Measurements from ENCODE around the gene ACSF2.
"Not testable (repeated sequence)": the region's sequence is repeated elsewhere in the genome, so short reads cannot be mapped to it uniquely, and the experiment has no call there.

The ACSF2 gene

DNA sequence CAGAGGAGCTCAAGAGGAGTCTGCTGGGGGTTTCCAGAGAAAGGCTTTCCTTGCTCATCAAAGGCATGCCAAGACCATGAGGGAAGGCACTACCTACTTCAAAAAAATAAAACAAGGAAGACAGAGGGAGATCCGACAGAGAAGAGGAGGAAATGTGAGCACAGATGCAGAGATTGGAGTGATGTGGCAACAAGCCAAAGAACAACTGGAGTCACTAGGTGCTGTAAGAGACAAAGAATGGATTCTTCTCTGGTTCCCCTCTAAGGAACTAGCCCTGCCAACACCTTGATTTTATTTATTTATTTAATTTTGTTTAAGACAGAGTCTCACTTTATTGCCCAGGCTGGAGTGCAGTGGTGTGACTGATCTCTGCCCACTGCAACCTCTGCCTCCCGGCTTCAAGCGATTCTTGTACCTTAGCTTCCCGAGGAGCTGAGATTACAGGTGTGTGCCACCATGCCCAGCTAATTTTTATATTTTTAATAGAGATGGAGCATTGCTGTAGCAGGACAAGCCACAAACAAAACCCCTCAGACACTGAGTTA, 13.8 kb upstream of the ACSF2 start:
- no peak for DNase-seq (ENCODE audit: low read depth)

DNA sequence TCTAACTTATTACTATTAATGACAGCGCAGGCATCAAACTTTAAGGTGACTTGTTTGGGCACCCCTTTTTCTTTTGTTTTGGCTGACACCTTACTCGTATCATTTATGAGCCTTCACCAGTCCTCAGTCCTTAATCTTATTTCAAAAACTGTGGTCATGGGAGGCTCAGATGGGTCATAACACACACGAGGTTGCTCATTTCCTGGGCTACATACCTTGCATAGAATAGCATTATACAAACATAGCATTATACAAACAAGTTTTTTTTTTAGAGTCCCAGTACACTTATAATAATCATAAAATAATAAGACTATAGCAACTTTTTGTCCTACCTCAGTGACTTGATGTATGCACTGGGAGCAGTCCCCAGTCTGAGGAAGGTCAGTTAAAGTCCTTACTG, 11.2 kb upstream of the ACSF2 start:
- DNase-seq (ENCODE audit: low read depth): no peak

GRCh38 chr17:50419577-50419976, 6.4 kb upstream of the ACSF2 start:
- not testable (repeated sequence) for DNase-seq (ENCODE audit: low read depth)

- DNase-seq (ENCODE audit: low read depth): no peak
Measured at GRCh38 chr17:50420419-50421112, 5.5 kb upstream of the ACSF2 start.

DNA sequence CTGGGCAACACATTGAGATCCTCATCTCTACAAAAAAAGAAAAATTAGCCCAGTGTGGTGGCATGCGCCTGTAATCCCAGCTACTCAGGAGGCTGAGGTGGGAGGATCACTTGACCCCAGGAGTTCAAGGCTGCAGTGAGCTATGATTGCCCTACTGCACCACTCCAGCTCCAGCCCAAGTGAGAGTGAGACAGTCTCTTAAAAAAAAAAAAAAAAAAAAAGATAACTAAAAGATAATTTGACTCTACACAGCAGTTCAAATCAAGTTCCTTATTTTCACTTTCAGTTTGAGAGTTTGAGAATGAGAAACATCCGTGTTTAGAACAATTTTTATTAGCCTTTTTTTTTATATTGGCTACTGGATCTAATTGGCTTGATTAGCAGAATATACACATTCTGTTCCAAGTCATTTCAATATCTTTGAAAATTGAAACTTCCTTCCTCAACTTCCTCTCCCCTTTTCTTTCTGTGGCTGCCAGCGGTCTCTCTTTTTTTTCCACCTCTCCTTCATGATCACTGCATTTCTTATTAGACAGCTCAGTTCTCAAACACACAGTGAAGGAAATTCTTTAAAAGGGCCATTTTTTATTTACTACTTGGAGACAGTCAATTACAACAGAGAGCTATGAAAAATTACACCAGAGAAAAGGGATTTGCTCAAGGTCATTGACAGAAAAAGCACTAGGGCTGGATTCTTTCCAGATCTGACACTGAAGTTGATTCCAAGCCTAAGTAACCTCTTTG, 4.5 kb upstream of the ACSF2 start:
- DNase-seq (ENCODE audit: low read depth): no peak

- DNase-seq (ENCODE audit: low read depth): no peak
Measured at GRCh38 chr17:50422738-50423137, 3.3 kb upstream of the ACSF2 start.

- DNase-seq (ENCODE audit: low read depth): peak; percentile 75
Measured at GRCh38 chr17:50423553-50424159, 2.4 kb upstream of the ACSF2 start.

DNA sequence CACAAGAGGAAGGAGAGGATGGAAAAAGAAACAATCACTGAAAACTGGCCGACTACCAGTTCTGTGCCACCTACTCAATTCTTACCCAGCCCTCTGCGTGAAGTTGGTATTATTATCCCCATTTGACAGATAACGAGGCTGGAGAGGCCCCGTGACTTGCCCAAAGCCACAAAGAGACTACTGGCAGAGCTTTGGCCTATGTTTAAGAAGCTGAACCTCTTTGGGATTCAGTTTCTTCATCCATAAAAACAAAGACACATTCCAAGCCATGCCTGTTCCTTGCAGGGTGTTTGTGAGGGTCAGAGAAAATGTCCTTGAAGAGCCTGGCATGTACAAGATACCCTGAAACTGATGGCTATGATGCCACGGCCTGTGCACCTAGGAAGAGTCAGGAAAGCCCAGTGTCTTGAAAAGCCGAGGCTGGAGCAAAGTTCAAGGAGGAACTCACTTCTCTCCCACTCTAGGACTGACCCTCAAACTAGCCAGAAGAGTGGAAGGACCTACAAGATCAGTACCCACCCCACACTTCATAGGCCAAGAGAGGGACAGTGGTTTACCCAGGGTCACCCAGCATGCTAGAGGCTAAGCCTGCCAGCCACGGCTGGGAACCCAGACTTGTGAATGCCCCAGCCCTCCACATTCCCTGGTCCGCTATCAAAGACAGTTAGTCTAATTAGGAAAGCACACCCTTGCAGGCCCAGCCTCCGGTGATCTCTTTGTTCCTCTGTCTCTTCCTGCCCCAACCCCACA, 1.6 kb upstream of the ACSF2 start:
- no peak for DNase-seq (ENCODE audit: low read depth)

DNA sequence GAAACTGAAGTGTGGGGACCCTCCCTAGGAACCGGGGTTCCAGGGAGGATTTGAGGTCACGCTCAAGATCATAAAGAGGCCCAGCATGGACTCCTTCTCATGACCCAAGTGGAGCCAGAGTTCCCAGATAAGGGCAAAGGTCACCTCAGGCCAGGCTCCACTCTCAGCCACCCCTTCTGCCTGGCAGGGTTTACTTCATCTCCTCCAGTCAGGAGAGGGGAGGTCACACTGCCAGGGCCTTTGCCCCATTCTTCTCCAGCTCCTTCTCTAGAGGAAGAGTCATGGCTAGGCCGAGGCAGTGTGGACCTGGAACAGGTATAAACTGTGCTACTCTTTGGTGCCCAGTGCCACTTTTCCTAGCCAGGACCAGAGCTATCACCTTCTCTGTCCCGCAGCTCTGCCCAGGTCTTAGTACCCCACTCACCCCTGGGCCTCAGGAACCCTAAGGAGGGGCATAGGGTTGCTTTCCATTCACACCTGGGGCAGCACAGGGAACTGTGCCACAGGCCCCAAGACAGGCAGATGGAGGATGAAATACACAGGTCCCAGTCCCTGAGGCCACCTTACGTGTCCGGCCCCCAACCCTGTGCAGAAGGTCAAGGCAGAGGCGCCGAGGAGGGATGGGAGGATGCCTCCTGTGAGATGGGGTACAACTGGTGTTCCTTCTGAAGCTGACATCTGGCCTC, 879 bp upstream of the ACSF2 start:
- no peak for DNase-seq (ENCODE audit: low read depth)

DNA sequence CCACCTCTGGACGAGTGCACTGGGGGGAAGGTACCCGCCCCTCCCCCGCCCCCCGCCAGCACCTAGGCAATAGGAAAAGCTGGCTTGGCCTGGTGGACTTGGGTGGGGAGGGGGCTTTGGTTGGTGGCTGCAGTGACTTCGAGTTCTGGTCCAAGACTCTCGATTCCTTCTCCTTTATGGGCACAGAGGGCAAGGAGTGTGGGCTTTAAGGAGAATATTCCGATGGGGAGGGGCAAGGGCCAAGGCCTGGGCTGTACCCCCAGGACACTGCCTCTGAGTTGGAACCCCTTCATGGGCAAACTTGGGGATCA, 409 bp downstream of the ACSF2 start:
- no peak for DNase-seq (ENCODE audit: low read depth)

- no peak for DNase-seq (ENCODE audit: low read depth)
Measured at GRCh38 chr17:50426814-50427787, 1.1 kb downstream of the ACSF2 start.

DNA sequence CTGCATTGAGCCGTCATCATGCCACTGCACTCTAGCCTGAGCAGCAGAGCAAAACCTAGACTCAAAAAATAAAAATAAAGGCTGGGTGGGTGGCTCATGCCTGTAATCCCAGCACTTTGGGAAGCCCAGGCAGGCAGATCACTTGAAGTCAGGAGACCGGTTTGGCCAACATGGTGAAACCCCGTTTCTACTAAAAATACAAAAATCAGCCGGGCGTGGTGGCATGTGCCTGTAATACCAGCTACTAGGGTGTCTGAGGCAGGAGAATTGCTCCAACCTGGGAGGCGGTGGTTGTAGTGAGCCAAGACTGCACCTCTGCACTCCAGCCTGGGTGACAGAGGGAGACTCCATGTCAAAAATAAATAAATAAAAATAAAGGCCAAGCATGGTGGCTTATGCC, 2.1 kb downstream of the ACSF2 start:
- not testable (repeated sequence) for DNase-seq (ENCODE audit: low read depth)

GRCh38 chr17:50428831-50429424, 2.9 kb downstream of the ACSF2 start:
- no peak for DNase-seq (ENCODE audit: low read depth)

- DNase-seq (ENCODE audit: low read depth): no peak
Measured at GRCh38 chr17:50429793-50430192, 3.8 kb downstream of the ACSF2 start.

DNA sequence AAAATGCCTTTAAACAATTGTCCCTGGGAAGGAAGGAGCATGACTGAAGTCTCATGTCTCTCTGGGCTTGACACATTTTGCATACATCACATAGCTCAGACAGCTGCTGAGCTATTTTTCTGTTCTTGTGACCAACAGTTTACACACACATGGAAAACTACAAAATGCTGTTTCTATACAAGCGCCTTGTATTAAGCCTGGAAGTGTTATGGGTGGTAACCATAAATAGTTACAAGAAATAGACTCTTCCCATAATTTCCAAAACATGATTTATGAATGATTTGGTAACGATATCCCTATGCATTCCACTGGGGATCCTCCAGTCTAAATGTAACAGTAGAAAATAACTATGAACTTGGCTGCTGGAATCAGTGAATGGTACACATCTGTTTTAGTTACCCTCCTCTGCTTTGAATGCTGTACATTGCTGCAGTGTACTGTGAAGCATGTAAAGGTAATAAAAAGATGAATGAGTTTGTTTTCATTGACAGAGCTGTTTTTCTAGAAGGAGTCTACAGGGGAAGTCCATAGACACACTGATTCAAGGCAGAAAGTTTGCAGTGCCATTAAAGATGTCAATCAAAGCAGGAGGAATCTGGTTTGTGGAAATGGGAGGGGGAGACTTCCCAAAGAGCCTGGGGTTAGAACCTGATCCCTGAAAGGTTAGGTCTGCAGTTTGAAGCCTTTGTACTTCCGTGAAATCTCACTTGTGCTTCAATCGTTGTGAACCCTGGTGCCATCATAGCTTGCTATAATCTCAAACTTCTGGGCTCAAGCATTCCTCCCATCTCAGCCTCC, 5.0 kb downstream of the ACSF2 start:
- no peak for DNase-seq (ENCODE audit: low read depth)

GRCh38 chr17:50432125-50432762, 6.2 kb downstream of the ACSF2 start:
- no peak for DNase-seq (ENCODE audit: low read depth)

- no peak for DNase-seq (ENCODE audit: low read depth)
Measured at GRCh38 chr17:50437409-50437808, 11.4 kb downstream of the ACSF2 start.

GRCh38 chr17:50439008-50439407, 13.0 kb downstream of the ACSF2 start:
- DNase-seq (ENCODE audit: low read depth): no peak
